ENCODE measurements around the gene NTSR1. TPM values are rescaled to one million over a fixed set of nuclear protein-coding genes. Genes with fewer than 3 reads are reported as not detected.

Gene NTSR1
- total RNA-seq, 1 experiment from 2014 or later, result 0.16 TPM

DNA sequence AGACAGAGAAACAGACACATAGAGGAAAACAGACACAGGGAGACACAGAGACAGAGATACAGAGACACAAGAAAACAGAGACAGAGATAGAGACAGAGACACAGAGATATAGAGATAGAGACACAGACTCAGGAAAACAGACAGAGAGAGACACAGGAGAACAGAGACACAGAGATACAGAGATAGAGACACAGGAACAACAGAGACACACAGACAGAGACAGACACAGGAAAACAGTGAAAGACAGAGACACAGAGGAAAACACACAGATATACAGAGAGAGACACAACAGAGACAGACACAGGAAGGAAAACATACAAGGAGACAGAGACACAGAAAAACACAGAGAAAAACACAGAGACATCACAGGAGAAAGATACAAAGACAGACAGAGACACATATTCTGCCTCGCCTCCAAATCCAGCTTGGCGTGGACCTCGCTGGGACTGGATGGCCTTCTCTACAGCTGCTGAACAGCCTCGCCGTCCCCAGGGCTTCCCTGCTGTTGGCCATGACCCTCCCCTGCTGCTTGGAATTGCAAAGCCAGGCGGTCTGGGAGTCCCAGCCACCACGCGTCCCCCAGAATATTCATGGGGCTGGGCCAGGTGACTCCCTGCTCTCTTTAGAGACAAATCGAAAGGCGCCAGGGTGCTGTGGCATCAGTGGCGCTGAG lies 36.8 kb downstream of the NTSR1 start:
- no peaks in the 10 kb centered on the region for H3K9me3 Mint-ChIP-seq (ENCODE audit: unreplicated experiment)
- Histone ChIP-seq H3K27me3 (replicated peaks; ENCODE audit: control insufficient read depth, insufficient read depth, low read length) (peaks cover 1% of the 10 kb centered on the region; the same call in 1 of the 2 replicates), H3K4me3 (ENCODE audit: low read depth, low read length) (no peak overlapping the region), H3K36me3 (ENCODE audit: control insufficient read depth, insufficient read depth, low read length) (no peaks in the 10 kb centered on the region), H3K4me1 (no peaks in the 10 kb centered on the region), H3K9me3 (no peaks in the 10 kb centered on the region; the same call in 1 of the 2 replicates)
- no peaks in the 10 kb centered on the region for H3K4me1 Mint-ChIP-seq (ENCODE audit: low read depth, unreplicated experiment)
- H3K36me3 Mint-ChIP-seq (ENCODE audit: insufficient read depth, unreplicated experiment), result no peaks in the 10 kb centered on the region
- BruUV-seq (replicated peaks), result no TSS peak
- CTCF ChIA-PET, result interaction anchor here (0.8 kb wide), 1 partner anchor 60 kb away, joined by 3 read pairs; the partner anchor contains the start of gene OGFR
- peaks cover 12% of the 10 kb centered on the region for H3K27me3 Mint-ChIP-seq (ENCODE audit: insufficient read depth, unreplicated experiment)
- TF ChIP-seq, protein P1, sequence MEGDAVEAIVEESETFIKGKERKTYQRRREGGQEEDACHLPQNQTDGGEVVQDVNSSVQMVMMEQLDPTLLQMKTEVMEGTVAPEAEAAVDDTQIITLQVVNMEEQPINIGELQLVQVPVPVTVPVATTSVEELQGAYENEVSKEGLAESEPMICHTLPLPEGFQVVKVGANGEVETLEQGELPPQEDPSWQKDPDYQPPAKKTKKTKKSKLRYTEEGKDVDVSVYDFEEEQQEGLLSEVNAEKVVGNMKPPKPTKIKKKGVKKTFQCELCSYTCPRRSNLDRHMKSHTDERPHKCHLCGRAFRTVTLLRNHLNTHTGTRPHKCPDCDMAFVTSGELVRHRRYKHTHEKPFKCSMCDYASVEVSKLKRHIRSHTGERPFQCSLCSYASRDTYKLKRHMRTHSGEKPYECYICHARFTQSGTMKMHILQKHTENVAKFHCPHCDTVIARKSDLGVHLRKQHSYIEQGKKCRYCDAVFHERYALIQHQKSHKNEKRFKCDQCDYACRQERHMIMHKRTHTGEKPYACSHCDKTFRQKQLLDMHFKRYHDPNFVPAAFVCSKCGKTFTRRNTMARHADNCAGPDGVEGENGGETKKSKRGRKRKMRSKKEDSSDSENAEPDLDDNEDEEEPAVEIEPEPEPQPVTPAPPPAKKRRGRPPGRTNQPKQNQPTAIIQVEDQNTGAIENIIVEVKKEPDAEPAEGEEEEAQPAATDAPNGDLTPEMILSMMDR (IDR thresholded peaks at IDR 0.05; ENCODE audit: insufficient read depth in 1 of 2, low read depth in 1 of 2, low read length in 1 of 2, severe bottlenecking in 1 of 2, unreplicated experiment in 1 of 2), result no peak
- DNase-seq, result no peak
- no peak overlapping the region for H3K27ac Mint-ChIP-seq (ENCODE audit: unreplicated experiment)
- POLR2A ChIA-PET, result no interaction called here
- intact Hi-C loops (cut with micrococcal nuclease; ENCODE audit: unreplicated experiment), result no loop called here
- H3K4me3 Mint-ChIP-seq (ENCODE audit: unreplicated experiment), result no peak overlapping the region

DNA sequence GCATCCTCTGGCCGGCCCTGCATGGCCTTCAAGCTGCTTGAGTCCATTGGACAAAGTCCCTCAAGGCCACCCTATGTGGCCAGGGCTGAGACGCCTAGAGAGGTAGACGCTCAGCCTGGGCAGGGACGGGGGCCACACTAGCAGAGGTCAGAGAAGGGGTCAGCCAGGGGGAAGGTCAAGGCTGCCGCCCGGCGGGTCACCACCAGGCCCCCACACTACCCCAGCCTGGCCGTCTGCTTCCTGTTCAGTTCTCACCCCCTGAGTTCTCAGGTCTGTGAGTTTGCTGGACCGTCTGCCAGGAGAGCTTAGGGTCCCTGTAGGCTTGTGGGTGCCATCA lies 37.3 kb downstream of the NTSR1 start:
- Mint-ChIP-seq H3K27ac (ENCODE audit: unreplicated experiment) (no peak overlapping the region), H3K4me3 (ENCODE audit: unreplicated experiment) (no peak overlapping the region), H3K9me3 (ENCODE audit: unreplicated experiment) (no peaks in the 10 kb centered on the region), H3K4me1 (ENCODE audit: low read depth, unreplicated experiment) (no peaks in the 10 kb centered on the region), H3K27me3 (ENCODE audit: insufficient read depth, unreplicated experiment) (peaks cover 12% of the 10 kb centered on the region), H3K36me3 (ENCODE audit: insufficient read depth, unreplicated experiment) (no peaks in the 10 kb centered on the region)
- H3K36me3 ChIP-seq (ENCODE audit: control insufficient read depth, insufficient read depth, low read length), result no peaks in the 10 kb centered on the region
- peaks cover 1% of the 10 kb centered on the region; the same call in 1 of the 2 replicates for H3K27me3 ChIP-seq (replicated peaks; ENCODE audit: control insufficient read depth, insufficient read depth, low read length)
- H3K4me3 ChIP-seq (ENCODE audit: low read depth, low read length), result no peak overlapping the region
- no peak for DNase-seq
- intact Hi-C loops (cut with micrococcal nuclease; ENCODE audit: unreplicated experiment), result no loop called here
- CTCF ChIA-PET, result no interaction called here
- POLR2A ChIA-PET, result no interaction called here
- H3K4me1 ChIP-seq, result no peaks in the 10 kb centered on the region
- BruUV-seq (replicated peaks), result no TSS peak
- TF ChIP-seq, protein P1 (IDR thresholded peaks at IDR 0.05; ENCODE audit: insufficient read depth in 1 of 2, low read depth in 1 of 2, low read length in 1 of 2, severe bottlenecking in 1 of 2, unreplicated experiment in 1 of 2), result no peak
- H3K9me3 ChIP-seq, result no peaks in the 10 kb centered on the region; the same call in 1 of the 2 replicates

DNA sequence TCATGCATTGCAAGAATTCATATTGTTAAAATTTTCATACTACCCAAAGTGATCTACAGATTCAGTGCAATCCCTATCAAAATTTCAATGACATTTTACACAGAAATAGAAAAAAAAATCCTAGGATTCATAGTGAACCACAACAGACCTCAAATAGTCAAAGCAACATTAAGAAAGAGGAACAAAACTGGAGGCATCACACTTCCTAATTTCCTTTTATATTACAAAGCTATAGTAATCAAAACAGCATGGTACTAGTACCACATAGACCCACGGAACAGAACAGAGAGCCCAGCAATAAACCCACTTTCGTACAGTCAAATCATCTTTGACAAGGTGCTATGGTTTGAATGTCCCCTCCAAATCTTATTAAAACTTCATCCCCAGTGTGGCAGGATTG lies 39.7 kb downstream of the NTSR1 start:
- Histone ChIP-seq H3K36me3 (ENCODE audit: control insufficient read depth, insufficient read depth, low read length) (no peaks in the 10 kb centered on the region), H3K4me1 (peaks cover 10% of the 10 kb centered on the region), H3K4me3 (ENCODE audit: low read depth, low read length) (no peak overlapping the region), H3K27me3 (replicated peaks; ENCODE audit: control insufficient read depth, insufficient read depth, low read length) (no peaks in the 10 kb centered on the region), H3K9me3 (no peaks in the 10 kb centered on the region; the same call in 1 of the 2 replicates)
- ChIA-PET POLR2A (no interaction called here), CTCF (no interaction called here)
- no peak overlapping the region for H3K4me3 Mint-ChIP-seq (ENCODE audit: unreplicated experiment)
- no peaks in the 10 kb centered on the region for H3K4me1 Mint-ChIP-seq (ENCODE audit: low read depth, unreplicated experiment)
- intact Hi-C loops (cut with micrococcal nuclease; ENCODE audit: unreplicated experiment), result no loop called here
- DNase-seq, result no peak
- peaks cover 12% of the 10 kb centered on the region for H3K27me3 Mint-ChIP-seq (ENCODE audit: insufficient read depth, unreplicated experiment)
- TF ChIP-seq, protein P1 (IDR thresholded peaks at IDR 0.05; ENCODE audit: insufficient read depth in 1 of 2, low read depth in 1 of 2, low read length in 1 of 2, severe bottlenecking in 1 of 2, unreplicated experiment in 1 of 2), result no peak
- no peaks in the 10 kb centered on the region for H3K36me3 Mint-ChIP-seq (ENCODE audit: insufficient read depth, unreplicated experiment)
- BruUV-seq (replicated peaks), result no TSS peak
- H3K9me3 Mint-ChIP-seq (ENCODE audit: unreplicated experiment), result no peaks in the 10 kb centered on the region
- H3K27ac Mint-ChIP-seq (ENCODE audit: unreplicated experiment), result no peak overlapping the region
